BE2C (cell line): ENCODE results near the gene ARG1.

Experiments
- DNase-seq: peaks from one replicate; pipeline ENCODE4 v3.0.0-alpha.2; 2020
- H3K27me3 ChIP-seq: fragments of 250-450 bp; sonication (Bioruptor Pico); 2 replicates; pipeline ENCODE4 v1.5.1; 2020; ENCODE audit warnings: mild to moderate bottlenecking
- H3K36me3 ChIP-seq: fragments of 250-450 bp; sonication (Bioruptor Pico); 2 replicates; pipeline ENCODE4 v1.5.1; 2020; ENCODE audit warnings: mild to moderate bottlenecking
- H3K4me1 ChIP-seq: fragments of 250-450 bp; sonication (Bioruptor Pico); 2 replicates; pipeline ENCODE4 v1.5.1; 2020
- H3K4me3 ChIP-seq: 2 replicates; pipeline ENCODE4 v1.5.1; 2011; ENCODE audit warnings: low read depth, low read length
- H3K9me3 ChIP-seq: fragments of 250-450 bp; sonication (Bioruptor Pico); 2 replicates; pipeline ENCODE4 v1.5.1; 2020
- TF ChIP-seq, protein P1 (sequence below): IDR thresholded peaks from 2 replicates; pipeline ENCODE4 v1.5.1; 2012; ENCODE audit warnings: mild to moderate bottlenecking, low read depth, low read length

Gene ARG1

DNA sequence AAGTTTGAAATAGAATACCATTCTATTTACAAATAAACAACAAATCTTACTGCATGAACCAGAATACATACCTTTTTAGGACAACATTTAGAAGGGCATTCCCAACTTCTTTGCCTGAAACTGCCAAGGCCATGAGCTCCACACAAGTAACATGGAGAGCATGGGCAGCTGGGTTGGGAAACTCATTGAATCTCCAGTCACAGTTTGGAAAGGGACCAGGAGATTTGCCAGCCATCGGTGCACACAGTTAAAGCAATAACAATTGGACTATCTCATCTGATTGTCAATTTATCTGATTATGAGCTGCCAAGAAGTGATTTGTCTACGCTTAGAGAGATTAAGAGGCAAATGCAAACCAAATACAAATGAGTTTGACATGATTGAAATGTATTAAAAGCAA, 19.9 kb downstream of the ARG1 start:
- TF ChIP-seq, protein P1, sequence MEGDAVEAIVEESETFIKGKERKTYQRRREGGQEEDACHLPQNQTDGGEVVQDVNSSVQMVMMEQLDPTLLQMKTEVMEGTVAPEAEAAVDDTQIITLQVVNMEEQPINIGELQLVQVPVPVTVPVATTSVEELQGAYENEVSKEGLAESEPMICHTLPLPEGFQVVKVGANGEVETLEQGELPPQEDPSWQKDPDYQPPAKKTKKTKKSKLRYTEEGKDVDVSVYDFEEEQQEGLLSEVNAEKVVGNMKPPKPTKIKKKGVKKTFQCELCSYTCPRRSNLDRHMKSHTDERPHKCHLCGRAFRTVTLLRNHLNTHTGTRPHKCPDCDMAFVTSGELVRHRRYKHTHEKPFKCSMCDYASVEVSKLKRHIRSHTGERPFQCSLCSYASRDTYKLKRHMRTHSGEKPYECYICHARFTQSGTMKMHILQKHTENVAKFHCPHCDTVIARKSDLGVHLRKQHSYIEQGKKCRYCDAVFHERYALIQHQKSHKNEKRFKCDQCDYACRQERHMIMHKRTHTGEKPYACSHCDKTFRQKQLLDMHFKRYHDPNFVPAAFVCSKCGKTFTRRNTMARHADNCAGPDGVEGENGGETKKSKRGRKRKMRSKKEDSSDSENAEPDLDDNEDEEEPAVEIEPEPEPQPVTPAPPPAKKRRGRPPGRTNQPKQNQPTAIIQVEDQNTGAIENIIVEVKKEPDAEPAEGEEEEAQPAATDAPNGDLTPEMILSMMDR = no peak
- no peak for DNase-seq
- H3K4me1 ChIP-seq = no peaks in the 10 kb centered on the region
- no peaks in the 10 kb centered on the region for H3K27me3 ChIP-seq
- H3K36me3 ChIP-seq = peaks cover 46% of the 10 kb centered on the region
- no peaks in the 10 kb centered on the region for H3K9me3 ChIP-seq
- H3K4me3 ChIP-seq = no peak overlapping the region

DNA sequence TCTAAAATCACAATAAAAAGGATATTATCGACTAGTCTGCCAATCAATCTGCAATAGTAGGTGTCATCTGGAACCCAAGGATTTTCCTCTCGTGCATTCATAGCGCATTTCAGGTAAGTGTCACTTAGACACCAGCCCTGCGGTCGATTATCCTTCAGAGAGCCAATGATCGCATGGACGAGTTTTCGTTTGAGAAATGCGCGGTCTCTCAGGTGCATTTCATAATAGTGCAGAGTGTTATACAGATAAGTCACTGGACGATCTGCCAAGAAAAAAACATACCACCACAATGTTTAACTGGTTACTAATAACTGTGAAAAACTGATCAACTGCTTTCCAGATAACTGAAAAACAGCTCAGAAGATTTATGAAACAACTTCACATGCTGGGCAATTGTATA, 21.0 kb downstream of the ARG1 start:
- H3K36me3 ChIP-seq = peaks cover 42% of the 10 kb centered on the region
- no peaks in the 10 kb centered on the region for H3K4me1 ChIP-seq
- no peaks in the 10 kb centered on the region for H3K27me3 ChIP-seq
- TF ChIP-seq, protein P1 = no peak
- H3K4me3 ChIP-seq = no peak overlapping the region
- H3K9me3 ChIP-seq = no peaks in the 10 kb centered on the region
- DNase-seq = no peak

DNA sequence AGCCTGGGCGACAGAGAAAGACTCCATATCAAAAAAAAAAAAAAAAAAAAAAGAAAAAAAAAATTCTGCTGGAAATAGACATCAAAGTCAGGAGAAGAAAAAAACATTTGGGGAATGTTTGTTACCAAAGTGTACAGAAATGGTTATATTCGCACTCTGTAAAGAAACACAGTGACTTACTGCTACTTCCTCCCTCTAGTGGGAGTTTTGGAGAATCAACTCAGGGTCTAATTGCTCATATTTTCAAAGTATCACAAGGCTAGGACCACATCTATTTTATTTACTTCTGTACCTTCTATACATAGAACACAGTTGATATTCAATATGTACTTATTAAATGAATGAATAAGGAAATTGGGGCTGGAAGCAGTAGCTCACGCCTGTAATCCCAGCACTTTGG, 24.4 kb downstream of the ARG1 start:
- TF ChIP-seq, protein P1 = peak; percentile 42; the same call in 1 of the 2 replicates
- no peak overlapping the region for H3K4me3 ChIP-seq
- no peaks in the 10 kb centered on the region for H3K27me3 ChIP-seq
- H3K36me3 ChIP-seq = peaks cover 54% of the 10 kb centered on the region
- DNase-seq = no peak
- H3K9me3 ChIP-seq = no peaks in the 10 kb centered on the region
- H3K4me1 ChIP-seq = no peaks in the 10 kb centered on the region

DNA sequence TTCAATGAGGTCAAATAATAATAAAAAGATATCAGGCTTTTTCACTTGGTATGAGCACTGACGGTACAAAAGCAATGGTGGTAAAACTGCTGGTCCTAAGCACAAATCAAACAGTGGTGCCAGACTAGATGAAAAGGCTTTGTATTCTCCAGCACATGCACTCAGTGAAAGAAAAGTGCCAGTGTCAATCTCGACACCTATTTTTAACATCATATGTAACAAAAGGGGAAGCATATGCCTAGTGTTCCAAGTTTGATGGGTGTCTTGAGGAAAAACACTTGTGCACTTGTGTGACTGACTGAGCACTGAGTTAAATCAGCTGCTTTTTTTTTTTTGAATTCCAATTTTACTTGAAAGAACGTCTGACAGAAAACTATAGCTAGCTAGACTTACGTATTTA, 27.7 kb downstream of the ARG1 start:
- DNase-seq = no peak
- Histone ChIP-seq H3K36me3 (peaks cover 45% of the 10 kb centered on the region), H3K4me3 (no peak overlapping the region), H3K9me3 (no peaks in the 10 kb centered on the region), H3K27me3 (no peaks in the 10 kb centered on the region), H3K4me1 (no peaks in the 10 kb centered on the region)
- TF ChIP-seq, protein P1 = no peak

DNA sequence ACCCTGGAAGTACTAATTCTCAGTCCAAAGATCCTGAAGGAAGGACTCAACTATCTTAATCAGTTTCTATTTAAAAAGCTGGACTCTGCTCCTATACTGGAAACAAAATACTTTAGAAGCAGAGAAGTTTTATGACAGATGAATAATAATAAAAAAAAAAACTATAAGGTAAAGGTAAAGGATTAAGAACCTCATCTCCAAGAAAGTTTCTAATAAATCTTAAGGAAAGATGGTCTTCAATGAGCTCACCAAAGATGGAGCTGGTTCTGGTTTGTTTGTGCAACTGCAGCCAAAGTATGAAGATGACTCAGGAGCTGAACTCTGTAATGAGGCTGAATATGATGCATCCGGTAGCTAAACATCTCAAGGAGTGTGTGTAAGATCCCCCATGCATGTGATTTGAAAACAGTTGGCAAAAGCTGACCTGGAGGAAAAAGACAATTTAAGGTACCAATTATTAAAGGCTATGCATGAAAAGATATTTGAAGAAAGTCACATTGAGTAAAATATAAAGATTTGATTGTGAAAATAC, 29.8 kb downstream of the ARG1 start:
- no peaks in the 10 kb centered on the region for H3K4me1 ChIP-seq
- H3K4me3 ChIP-seq = no peak overlapping the region
- TF ChIP-seq, protein P1 = no peak
- no peaks in the 10 kb centered on the region for H3K27me3 ChIP-seq
- peaks cover 48% of the 10 kb centered on the region for H3K36me3 ChIP-seq
- no peak for DNase-seq
- H3K9me3 ChIP-seq = no peaks in the 10 kb centered on the region

- peaks cover 19% of the 10 kb centered on the region for H3K36me3 ChIP-seq
- TF ChIP-seq, protein P1 = no peak
- no peak for DNase-seq
- no peak overlapping the region for H3K4me3 ChIP-seq
- H3K4me1 ChIP-seq = no peaks in the 10 kb centered on the region
- no peaks in the 10 kb centered on the region for H3K27me3 ChIP-seq
- H3K9me3 ChIP-seq = no peaks in the 10 kb centered on the region
Measured at GRCh38 chr6:131613296-131613925, 40.4 kb downstream of the ARG1 start.
